Common myeloid progenitor, CD34-positive (primary cell): ENCODE measurements around the gene RCAN2.

Source experiments
- CTCF ChIA-PET: fragments of 350-600 bp; sonication (Branson Sonifier 250); formaldehyde crosslinking; loops from one replicate; lab custom pipeline; 2021; ENCODE audit warnings: antibody characterized with exemption; lab: Charles Lee
- POLR2A ChIA-PET: fragments of 350-600 bp; sonication (Branson Sonifier 250); formaldehyde crosslinking; loops from one replicate; lab custom pipeline; 2021; ENCODE audit warnings: antibody characterized with exemption; lab: Charles Lee
- DNase-seq, 3 donors: peaks; one replicate each; pipeline versions ENCODE4 v3.0.0 to v3.0.0-alpha.2; 2013
- H3K27ac ChIP-seq, 2 experiments: 1 replicate in 1 of 2; 2 replicates in 1 of 2; pipeline ENCODE4 v1.7.0; 2013; ENCODE audit warnings: inconsistent platforms in 2 of 2, low read length in 2 of 2, mild to moderate bottlenecking in 2 of 2, low read depth in 1 of 2, moderate library complexity in 1 of 2; ENCODE audit not compliant: severe bottlenecking in 2 of 2, insufficient read depth in 1 of 2, poor library complexity in 1 of 2
- H3K27me3 ChIP-seq, 5 experiments: replicated peaks in 2 of 5; 1 replicate in 3 of 5; 2 replicates in 2 of 5; pipeline versions ENCODE4 v1.6.1 to v1.7.0; 2013; ENCODE audit warnings: low read length in 4 of 5, mild to moderate bottlenecking in 2 of 5, moderate library complexity in 2 of 5, inconsistent platforms in 1 of 5; ENCODE audit not compliant: insufficient read depth in 5 of 5, control insufficient read depth in 4 of 5
- H3K36me3 ChIP-seq, 4 experiments: 1 replicate in 2 of 4; 2 replicates in 2 of 4; pipeline versions ENCODE4 v1.6.1 to v1.7.0; 2013; ENCODE audit warnings: low read length in 3 of 4, control low read depth in 1 of 4, mild to moderate bottlenecking in 1 of 4; ENCODE audit not compliant: control insufficient read depth in 4 of 4, insufficient read depth in 4 of 4
- H3K4me1 ChIP-seq, 4 experiments: 1 replicate in 3 of 4; 2 replicates in 1 of 4; pipeline versions ENCODE4 v1.6.1 to v1.7.1; 2013; ENCODE audit warnings: low read length in 3 of 4, mild to moderate bottlenecking in 3 of 4, control low read depth in 1 of 4, inconsistent platforms in 1 of 4, moderate library complexity in 1 of 4; ENCODE audit not compliant: control insufficient read depth in 4 of 4, insufficient read depth in 4 of 4; ENCODE audit errors: control extremely low read depth in 1 of 4
- H3K4me3 ChIP-seq, 7 experiments: 1 replicate in 4 of 7; 2 replicates in 3 of 7; pipeline versions ENCODE4 v1.5.1 to v1.7.0; 2013; ENCODE audit warnings: mild to moderate bottlenecking in 7 of 7, low read length in 6 of 7, moderate library complexity in 6 of 7, inconsistent platforms in 2 of 7, low read depth in 2 of 7, control low read depth in 1 of 7; ENCODE audit not compliant: insufficient read depth in 4 of 7, control insufficient read depth in 1 of 7; ENCODE audit errors: extremely low read depth in 1 of 7
- H3K9me3 ChIP-seq, 5 experiments: 1 replicate in 4 of 5; 2 replicates in 1 of 5; pipeline versions ENCODE4 v1.6.1 to v1.7.1; 2013; ENCODE audit warnings: low read length in 4 of 5, mild to moderate bottlenecking in 2 of 5, inconsistent platforms in 1 of 5, low read depth in 1 of 5, moderate library complexity in 1 of 5; ENCODE audit not compliant: control insufficient read depth in 4 of 5, insufficient read depth in 2 of 5; ENCODE audit errors: control extremely low read depth in 1 of 5
- WGBS: methylation state at CpG from one replicate; pipeline ENCODE4 v1.1.5; 2013; ENCODE audit not compliant: insufficient coverage; 5-methylcytosine and 5-hydroxymethylcytosine counted together

Gene RCAN2

DNA sequence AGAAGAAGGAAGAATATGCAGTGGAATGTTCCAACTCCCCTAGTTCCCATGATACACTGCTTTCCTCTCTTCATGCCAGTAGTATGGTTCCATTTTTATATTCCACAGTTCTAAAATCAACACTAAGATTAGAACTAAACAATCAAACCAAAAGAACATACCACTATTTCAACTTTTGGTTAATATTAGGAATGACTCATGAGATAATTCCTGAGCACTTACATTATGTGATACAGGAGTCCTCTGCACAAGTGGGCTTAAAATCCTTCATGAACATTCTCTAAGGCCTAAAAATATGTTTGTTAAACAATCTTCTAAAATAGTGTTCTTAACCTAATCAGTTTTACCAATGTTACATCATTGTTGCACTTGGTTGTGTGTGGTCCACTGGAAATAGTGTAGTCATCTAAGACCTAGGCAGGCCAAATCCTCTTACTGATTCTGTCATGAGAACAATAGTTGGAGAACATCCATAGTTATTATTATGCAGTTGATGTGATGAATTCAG, 30.3 kb upstream of the RCAN2 start:
- CTCF ChIA-PET = no interaction called here
- H3K27ac ChIP-seq = no peak overlapping the region

DNA sequence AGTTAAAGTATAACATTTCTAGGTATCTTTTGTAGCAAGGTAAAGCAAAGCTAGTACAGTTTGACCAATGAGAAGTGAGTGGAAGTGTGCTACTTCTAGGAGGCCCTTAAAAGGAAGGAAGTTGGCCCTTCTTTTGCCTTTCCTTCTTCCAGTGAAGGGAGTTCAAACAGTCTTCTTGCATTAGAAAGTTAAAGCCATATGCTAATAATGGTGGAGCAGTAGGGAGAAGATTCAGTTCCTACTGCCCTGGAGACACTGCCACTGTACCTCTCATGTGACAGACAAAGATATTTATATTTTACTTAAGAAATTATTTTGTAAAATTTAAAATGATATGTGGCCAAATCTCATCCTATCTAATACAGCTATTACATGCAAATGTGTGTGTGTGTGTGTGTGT, 26.0 kb upstream of the RCAN2 start:
- H3K4me1 ChIP-seq = no peaks in the 10 kb centered on the region
- POLR2A ChIA-PET = no interaction called here
- CTCF ChIA-PET = interaction anchor here (0.9 kb wide), 1 partner anchor 10 kb away, joined by 3 read pairs; no protein-coding TSS in a partner anchor

More for the DNA sequence above, 30.3 kb upstream of the RCAN2 start:
- Histone ChIP-seq H3K4me1 (no peaks in the 10 kb centered on the region), H3K4me3 (no peak overlapping the region), H3K36me3 (no peaks in the 10 kb centered on the region), H3K27me3 (no peaks in the 10 kb centered on the region), H3K9me3 (no peaks in the 10 kb centered on the region)
- DNase-seq = no peak
- POLR2A ChIA-PET = no interaction called here

DNA sequence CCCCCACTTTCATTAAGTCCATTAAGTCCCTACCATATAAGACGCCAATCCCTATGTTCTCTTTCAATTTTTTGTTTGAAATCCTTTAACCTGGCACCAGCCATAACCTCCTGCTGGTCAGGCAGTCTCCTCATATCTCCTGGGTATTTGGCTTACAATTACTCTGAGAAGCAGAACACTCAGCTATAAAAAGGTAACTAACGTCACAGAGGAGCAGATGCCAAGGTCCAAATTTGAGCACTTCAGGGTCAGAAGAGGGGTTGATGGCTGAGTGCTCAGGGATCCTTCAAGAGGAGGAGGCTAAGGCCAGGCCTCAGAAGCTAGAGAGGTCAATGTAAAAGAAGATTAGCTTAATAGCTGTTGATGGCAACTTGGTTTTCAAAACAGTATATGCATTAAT, 22.3 kb upstream of the RCAN2 start:
- Histone ChIP-seq H3K36me3 (no peaks in the 10 kb centered on the region), H3K9me3 (no peaks in the 10 kb centered on the region), H3K27ac (no peak overlapping the region), H3K4me1 (no peaks in the 10 kb centered on the region), H3K27me3 (no peaks in the 10 kb centered on the region), H3K4me3 (no peak overlapping the region)
- WGBS = 95% methylated on average over 2 of the region's 2 CpGs
- ChIA-PET POLR2A (no interaction called here), CTCF (no interaction called here)
- DNase-seq = no peak

More for the DNA sequence above, 26.0 kb upstream of the RCAN2 start:
- Histone ChIP-seq H3K4me3 (no peak overlapping the region), H3K27me3 (no peaks in the 10 kb centered on the region), H3K27ac (no peak overlapping the region), H3K36me3 (no peaks in the 10 kb centered on the region), H3K9me3 (no peaks in the 10 kb centered on the region)
- no peak for DNase-seq

DNA sequence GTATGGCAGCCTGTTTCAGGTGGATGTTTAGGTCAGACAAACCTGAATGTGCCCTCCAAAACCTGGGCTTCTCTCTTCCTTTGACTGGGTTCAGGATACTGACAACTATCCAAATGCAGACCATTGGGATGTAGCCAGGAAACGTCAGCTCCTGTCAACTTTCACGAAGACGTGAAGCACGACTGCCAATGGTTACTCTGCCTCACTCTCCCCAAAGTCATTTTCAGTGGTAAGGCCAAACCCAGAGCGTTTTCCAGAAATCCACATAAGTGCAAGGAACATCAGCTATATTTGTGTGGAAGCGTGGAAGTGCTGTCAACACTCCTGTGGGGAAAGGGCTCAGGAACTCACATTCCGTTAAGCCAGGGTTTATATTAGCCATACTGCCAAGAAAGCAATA, 20.1 kb upstream of the RCAN2 start:
- WGBS = 98% methylated on average over 7 of the region's 7 CpGs
- no peak for DNase-seq
- CTCF ChIA-PET = interaction anchor here (0.8 to 1.1 kb wide), 2 partner anchors 10 to 20 kb away, joined by 3 read pairs; partner anchors contain the start of gene RCAN2
- no peaks in the 10 kb centered on the region for H3K9me3 ChIP-seq
- no peaks in the 10 kb centered on the region for H3K27me3 ChIP-seq
- H3K27ac ChIP-seq = no peak overlapping the region
- H3K4me1 ChIP-seq = no peaks in the 10 kb centered on the region
- H3K36me3 ChIP-seq = no peaks in the 10 kb centered on the region
- H3K4me3 ChIP-seq = no peak overlapping the region
- POLR2A ChIA-PET = no interaction called here

DNA sequence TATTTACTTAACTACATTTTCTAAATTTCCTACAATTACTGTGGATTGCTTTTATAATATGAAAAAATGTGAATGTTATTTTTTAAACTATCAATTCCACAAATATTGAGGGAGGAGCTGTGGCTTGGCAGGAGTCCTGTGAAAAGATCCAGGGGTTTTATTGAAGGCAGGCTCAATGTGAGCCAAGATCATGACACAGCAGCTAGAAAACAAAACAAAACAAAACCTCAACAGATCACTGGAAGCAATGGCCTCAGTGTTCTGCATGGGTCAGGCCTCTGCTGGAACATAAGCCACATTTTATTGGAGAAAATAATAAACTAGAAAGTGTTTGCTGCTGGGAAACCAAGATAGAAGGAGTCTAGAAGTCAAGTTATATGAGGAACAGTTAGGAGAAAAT, 19.4 kb upstream of the RCAN2 start:
- DNase-seq = no peak
- ChIA-PET POLR2A (no interaction called here), CTCF (interaction anchor here (1.1 kb wide), 1 partner anchor 9 kb away, joined by 3 read pairs; no protein-coding TSS in a partner anchor)
- Histone ChIP-seq H3K27ac (no peak overlapping the region), H3K4me1 (no peaks in the 10 kb centered on the region), H3K36me3 (no peaks in the 10 kb centered on the region), H3K4me3 (no peak overlapping the region), H3K9me3 (no peaks in the 10 kb centered on the region), H3K27me3 (no peaks in the 10 kb centered on the region)

DNA sequence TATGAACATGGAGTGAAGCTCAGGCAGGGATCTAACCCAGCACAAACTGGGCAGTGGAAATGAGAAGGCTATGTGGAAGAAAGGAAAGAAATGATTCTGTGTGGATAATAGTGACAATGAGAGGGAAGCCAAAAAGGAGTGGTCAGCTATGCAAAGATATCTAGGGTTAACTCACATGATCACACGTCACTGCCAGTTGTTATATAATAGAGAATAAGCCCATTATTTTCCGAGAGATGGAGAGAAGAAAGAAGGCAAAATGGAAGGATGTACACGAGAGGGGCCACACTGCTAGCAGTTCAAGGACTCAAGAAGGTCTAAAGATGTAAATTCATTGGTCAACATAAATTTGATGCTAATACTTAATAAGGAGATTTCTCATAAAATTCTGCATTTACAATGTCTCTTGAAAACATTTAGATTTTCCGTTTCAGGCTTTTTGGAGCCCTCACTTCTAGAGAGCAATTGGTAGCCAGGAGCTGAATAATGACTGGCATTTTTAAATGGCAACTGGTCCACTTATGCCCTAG, 18.8 kb upstream of the RCAN2 start:
- ChIA-PET CTCF (interaction anchor here (1.1 kb wide), 1 partner anchor 8 kb away, joined by 3 read pairs; no protein-coding TSS in a partner anchor), POLR2A (no interaction called here)
- Histone ChIP-seq H3K27ac (no peak overlapping the region), H3K9me3 (no peaks in the 10 kb centered on the region), H3K36me3 (no peaks in the 10 kb centered on the region), H3K27me3 (no peaks in the 10 kb centered on the region), H3K4me3 (no peak overlapping the region), H3K4me1 (no peaks in the 10 kb centered on the region)
- WGBS = 93% methylated on average over 3 of the region's 4 CpGs
- no peak for DNase-seq

DNA sequence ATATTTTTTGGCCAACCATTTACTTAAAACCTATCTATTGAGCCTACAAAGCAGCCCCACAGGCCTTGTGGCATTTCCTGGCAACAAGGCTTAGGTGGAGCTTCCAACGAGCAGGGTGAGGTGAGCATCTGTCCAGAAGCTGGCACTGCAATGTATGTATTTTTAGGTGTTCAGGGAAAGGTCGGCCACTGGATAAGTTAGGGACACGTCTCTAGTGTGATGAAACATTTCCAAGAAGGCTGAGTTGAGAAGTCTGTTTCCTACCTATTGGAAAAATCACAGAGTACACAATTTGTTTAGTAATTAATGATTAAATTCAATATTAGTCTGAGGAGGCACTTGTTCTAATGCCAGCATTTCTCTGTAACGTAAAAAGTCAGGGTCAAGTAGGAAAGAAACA, 17.8 kb upstream of the RCAN2 start:
- ChIA-PET POLR2A (no interaction called here), CTCF (no interaction called here)
- Histone ChIP-seq H3K9me3 (no peaks in the 10 kb centered on the region), H3K27me3 (no peaks in the 10 kb centered on the region), H3K4me1 (no peaks in the 10 kb centered on the region), H3K36me3 (no peaks in the 10 kb centered on the region), H3K27ac (no peak overlapping the region), H3K4me3 (no peak overlapping the region)
- 100% methylated on average over 2 of the region's 4 CpGs for WGBS
- DNase-seq = no peak
